ENCODE measurements around the gene BTBD9. TPM values are rescaled to one million over a fixed set of nuclear protein-coding genes. Genes with fewer than 3 reads are reported as not detected.

BTBD9 gene
- total and polyA plus RNA-seq, 2 experiments from 2014 or later = 13.0 to 17.0 TPM

GRCh38 chr6:38168699-38169098 is 471.0 kb downstream of the BTBD9 start:
- H2AFZ ChIP-seq = no peak overlapping the region
- no peaks in the 10 kb centered on the region for H3K36me3 ChIP-seq (replicated peaks; ENCODE audit: insufficient read depth, low read depth)
- H3K4me1 ChIP-seq (ENCODE audit: insufficient read depth) = peaks cover 4% of the 10 kb centered on the region
- no peaks in the 10 kb centered on the region for H3K79me2 ChIP-seq
- H3K4me3 ChIP-seq = no peak overlapping the region
- no peak for DNase-seq (ENCODE audit: low spot score)
- no peaks in the 10 kb centered on the region for H3K9me3 ChIP-seq (ENCODE audit: low read depth)
- no peaks in the 10 kb centered on the region for H4K20me1 ChIP-seq (ENCODE audit: insufficient read depth, poor library complexity, severe bottlenecking)
- no peak overlapping the region for H3K27ac ChIP-seq
- WGBS (ENCODE audit: low lambda C conversion rate, missing lambda C conversion rate) = 94% methylated on average over 8 of the region's 8 CpGs
- no peaks in the 10 kb centered on the region for H3K9me2 ChIP-seq (replicated peaks; ENCODE audit: insufficient read depth)
- H3K27me3 ChIP-seq = no peaks in the 10 kb centered on the region
- TF ChIP-seq EZH2 (IDR thresholded peaks at IDR 0.05; ENCODE audit: borderline replicate concordance) (no peak), CTCF (IDR thresholded peaks at IDR 0.05; ENCODE audit: poor library complexity) (no peak), EZH2phosphoT487 (IDR thresholded peaks at IDR 0.05; ENCODE audit: low read depth, severe bottlenecking, unreplicated experiment) (no peak)
- no peak overlapping the region for H3K4me2 ChIP-seq

- Histone ChIP-seq H3K4me3 (no peak overlapping the region), H3K9me3 (ENCODE audit: low read depth) (no peaks in the 10 kb centered on the region), H3K9me2 (replicated peaks; ENCODE audit: insufficient read depth) (no peaks in the 10 kb centered on the region), H3K27ac (no peak overlapping the region), H3K79me2 (no peaks in the 10 kb centered on the region), H3K4me1 (ENCODE audit: insufficient read depth) (peaks cover 4% of the 10 kb centered on the region), H3K27me3 (no peaks in the 10 kb centered on the region), H4K20me1 (ENCODE audit: insufficient read depth, poor library complexity, severe bottlenecking) (no peaks in the 10 kb centered on the region), H3K36me3 (replicated peaks; ENCODE audit: insufficient read depth, low read depth) (no peaks in the 10 kb centered on the region), H3K4me2 (no peak overlapping the region), H2AFZ (no peak overlapping the region)
- WGBS (ENCODE audit: low lambda C conversion rate, missing lambda C conversion rate) = 91% methylated on average over 11 of the region's 13 CpGs
- no peak for DNase-seq (ENCODE audit: low spot score)
- no peak for TF ChIP-seq EZH2 (IDR thresholded peaks at IDR 0.05; ENCODE audit: borderline replicate concordance)
These were observed 471.6 kb downstream of the BTBD9 start for GRCh38 chr6:38168126-38168525.

- no peaks in the 10 kb centered on the region for H3K36me3 ChIP-seq (replicated peaks; ENCODE audit: insufficient read depth, low read depth)
- no peaks in the 10 kb centered on the region for H3K27me3 ChIP-seq
- H3K27ac ChIP-seq = no peak overlapping the region
- H4K20me1 ChIP-seq (ENCODE audit: insufficient read depth, poor library complexity, severe bottlenecking) = no peaks in the 10 kb centered on the region
- DNase-seq (ENCODE audit: low spot score) = no peak
- no peaks in the 10 kb centered on the region for H3K79me2 ChIP-seq
- no peaks in the 10 kb centered on the region for H3K9me3 ChIP-seq (ENCODE audit: low read depth)
- peaks cover 4% of the 10 kb centered on the region for H3K4me1 ChIP-seq (ENCODE audit: insufficient read depth)
- TF ChIP-seq EZH2phosphoT487 (IDR thresholded peaks at IDR 0.05; ENCODE audit: low read depth, severe bottlenecking, unreplicated experiment) (no peak), CTCF (IDR thresholded peaks at IDR 0.05; ENCODE audit: poor library complexity) (no peak), EZH2 (IDR thresholded peaks at IDR 0.05; ENCODE audit: borderline replicate concordance) (no peak)
- WGBS (ENCODE audit: low lambda C conversion rate, missing lambda C conversion rate) = 96% methylated on average over 11 of the region's 11 CpGs
- no peaks in the 10 kb centered on the region for H3K9me2 ChIP-seq (replicated peaks; ENCODE audit: insufficient read depth)
- no peak overlapping the region for H3K4me2 ChIP-seq
- no peak overlapping the region for H3K4me3 ChIP-seq
- H2AFZ ChIP-seq = no peak overlapping the region
These were observed 472.1 kb downstream of the BTBD9 start for GRCh38 chr6:38167598-38167997.

- no peaks in the 10 kb centered on the region for H3K79me2 ChIP-seq
- no peak overlapping the region for H2AFZ ChIP-seq
- peaks cover 4% of the 10 kb centered on the region for H3K4me1 ChIP-seq (ENCODE audit: insufficient read depth)
- H3K9me2 ChIP-seq (replicated peaks; ENCODE audit: insufficient read depth) = no peaks in the 10 kb centered on the region
- no peaks in the 10 kb centered on the region for H3K27me3 ChIP-seq
- TF ChIP-seq CTCF (IDR thresholded peaks at IDR 0.05; ENCODE audit: poor library complexity) = no peak
- TF ChIP-seq EZH2 (IDR thresholded peaks at IDR 0.05; ENCODE audit: borderline replicate concordance) = no peak
- TF ChIP-seq EZH2phosphoT487 (IDR thresholded peaks at IDR 0.05; ENCODE audit: low read depth, severe bottlenecking, unreplicated experiment) = no peak
- H3K4me3 ChIP-seq = no peak overlapping the region
- WGBS (ENCODE audit: low lambda C conversion rate, missing lambda C conversion rate) = 83% methylated on average over 10 of the region's 32 CpGs
- H4K20me1 ChIP-seq (ENCODE audit: insufficient read depth, poor library complexity, severe bottlenecking) = no peaks in the 10 kb centered on the region
- no peaks in the 10 kb centered on the region for H3K9me3 ChIP-seq (ENCODE audit: low read depth)
- DNase-seq (ENCODE audit: low spot score) = no peak
- H3K36me3 ChIP-seq (replicated peaks; ENCODE audit: insufficient read depth, low read depth) = no peaks in the 10 kb centered on the region
- no peak overlapping the region for H3K27ac ChIP-seq
- no peak overlapping the region for H3K4me2 ChIP-seq
These were observed 473.1 kb downstream of the BTBD9 start for GRCh38 chr6:38166411-38167240.

All from hepatocyte (in vitro differentiated cells).